Measurements from ENCODE around the gene HUWE1.
A peak's percentile ranks its signal among the peaks of the same experiment; 100 is the strongest.

Gene HUWE1

GRCh38 chrX:53704294-53704693 is 17.8 kb upstream of the HUWE1 start:
- no peaks in the 10 kb centered on the region for H3K79me2 ChIP-seq (ENCODE audit: low read length)
- no peak for TF ChIP-seq EZH2phosphoT487 (IDR thresholded peaks at IDR 0.05; ENCODE audit: low read depth)
- no peak for TF ChIP-seq CTCF (IDR thresholded peaks at IDR 0.05; ENCODE audit: low read depth, low read length)
- H3K27ac ChIP-seq (ENCODE audit: low read length), result no peak overlapping the region
- peak overlapping the region; percentile 20; the same call in 1 of the 2 replicates for H3K4me2 ChIP-seq (ENCODE audit: low read length)
- no peaks in the 10 kb centered on the region for H3K9me3 ChIP-seq (ENCODE audit: insufficient read depth, low read length)
- H3K4me3 ChIP-seq (ENCODE audit: low read length), result no peak overlapping the region
- H3K9ac ChIP-seq (ENCODE audit: low read length), result no peak overlapping the region
- no peaks in the 10 kb centered on the region for H3K27me3 ChIP-seq (ENCODE audit: low read depth, low read length)
- H3K4me1 ChIP-seq (ENCODE audit: low read length), result peaks cover 9% of the 10 kb centered on the region
- H4K20me1 ChIP-seq (ENCODE audit: insufficient read depth, low read length), result no peaks in the 10 kb centered on the region
- no peak overlapping the region for H2AFZ ChIP-seq (ENCODE audit: low read depth, low read length)
- H3K36me3 ChIP-seq (replicated peaks; ENCODE audit: low read depth, low read length), result no peaks in the 10 kb centered on the region

GRCh38 chrX:53695946-53696549 is 9.5 kb upstream of the HUWE1 start:
- Histone ChIP-seq H3K27ac (ENCODE audit: low read length) (no peak overlapping the region), H3K9ac (ENCODE audit: low read length) (no peak overlapping the region), H3K4me2 (ENCODE audit: low read length) (no peak overlapping the region), H3K79me2 (ENCODE audit: low read length) (no peaks in the 10 kb centered on the region), H3K9me3 (ENCODE audit: insufficient read depth, low read length) (no peaks in the 10 kb centered on the region), H4K20me1 (ENCODE audit: insufficient read depth, low read length) (no peaks in the 10 kb centered on the region), H3K4me1 (ENCODE audit: low read length) (peaks cover 6% of the 10 kb centered on the region), H3K36me3 (replicated peaks; ENCODE audit: low read depth, low read length) (no peaks in the 10 kb centered on the region), H3K4me3 (ENCODE audit: low read length) (no peak overlapping the region), H3K27me3 (ENCODE audit: low read depth, low read length) (no peaks in the 10 kb centered on the region), H2AFZ (ENCODE audit: low read depth, low read length) (no peak overlapping the region)
- TF ChIP-seq CTCF (IDR thresholded peaks at IDR 0.05; ENCODE audit: low read depth, low read length) (no peak), EZH2phosphoT487 (IDR thresholded peaks at IDR 0.05; ENCODE audit: low read depth) (no peak)

- H3K79me2 ChIP-seq (ENCODE audit: low read length), result no peaks in the 10 kb centered on the region
- H3K4me1 ChIP-seq (ENCODE audit: low read length), result peaks cover 6% of the 10 kb centered on the region
- H3K9ac ChIP-seq (ENCODE audit: low read length), result no peak overlapping the region
- H3K36me3 ChIP-seq (replicated peaks; ENCODE audit: low read depth, low read length), result no peaks in the 10 kb centered on the region
- no peak overlapping the region for H2AFZ ChIP-seq (ENCODE audit: low read depth, low read length)
- H3K4me2 ChIP-seq (ENCODE audit: low read length), result no peak overlapping the region
- TF ChIP-seq CTCF (IDR thresholded peaks at IDR 0.05; ENCODE audit: low read depth, low read length) (no peak), EZH2phosphoT487 (IDR thresholded peaks at IDR 0.05; ENCODE audit: low read depth) (no peak)
- H3K9me3 ChIP-seq (ENCODE audit: insufficient read depth, low read length), result no peaks in the 10 kb centered on the region
- H4K20me1 ChIP-seq (ENCODE audit: insufficient read depth, low read length), result no peaks in the 10 kb centered on the region
- H3K4me3 ChIP-seq (ENCODE audit: low read length), result no peak overlapping the region
- H3K27ac ChIP-seq (ENCODE audit: low read length), result no peak overlapping the region
- H3K27me3 ChIP-seq (ENCODE audit: low read depth, low read length), result no peaks in the 10 kb centered on the region
Observed at GRCh38 chrX:53694642-53695041, 8.1 kb upstream of the HUWE1 start.

- Histone ChIP-seq H3K27me3 (ENCODE audit: low read depth, low read length) (no peaks in the 10 kb centered on the region), H4K20me1 (ENCODE audit: insufficient read depth, low read length) (no peaks in the 10 kb centered on the region), H3K4me1 (ENCODE audit: low read length) (no peaks in the 10 kb centered on the region; the same call in 1 of the 2 replicates), H3K36me3 (replicated peaks; ENCODE audit: low read depth, low read length) (no peaks in the 10 kb centered on the region), H3K27ac (ENCODE audit: low read length) (no peak overlapping the region), H3K79me2 (ENCODE audit: low read length) (peaks cover 23% of the 10 kb centered on the region), H2AFZ (ENCODE audit: low read depth, low read length) (no peak overlapping the region), H3K9me3 (ENCODE audit: insufficient read depth, low read length) (no peaks in the 10 kb centered on the region), H3K4me2 (ENCODE audit: low read length) (no peak overlapping the region), H3K9ac (ENCODE audit: low read length) (no peak overlapping the region), H3K4me3 (ENCODE audit: low read length) (no peak overlapping the region)
- TF ChIP-seq EZH2phosphoT487 (IDR thresholded peaks at IDR 0.05; ENCODE audit: low read depth), result no peak
- no peak for TF ChIP-seq CTCF (IDR thresholded peaks at IDR 0.05; ENCODE audit: low read depth, low read length)
Observed at GRCh38 chrX:53688300-53688699, 1.8 kb upstream of the HUWE1 start.

Measured in OCI-LY3 (cell line).